Esophagus squamous epithelium (tissue), 5 donors: ENCODE measurements around the gene ME2. TPM values are rescaled to one million over a fixed set of nuclear protein-coding genes. Genes with fewer than 3 reads are reported as not detected.

Source experiments
- DNase-seq: peaks from one replicate; lab custom pipeline; 2025; lab: John Stamatoyannopoulos, UW
- H3K27ac ChIP-seq, 4 donors: fragments of 200-600 bp; sonication (generic); one replicate each; pipeline ENCODE4 v1.5.1; 2016 to 2019; ENCODE audit warnings: mild to moderate bottlenecking in 1 of 4
- H3K27me3 ChIP-seq, 4 donors: fragments of 200-600 bp; sonication (generic); 1 replicate in 3 of 4; 2 replicates in 1 of 4; pipeline versions ENCODE4 v1.5.1 to v1.6.0; 2017 to 2021; ENCODE audit warnings: antibody characterized with exemption in 1 of 4
- H3K36me3 ChIP-seq, 3 donors: fragments of 200-600 bp; sonication (generic); one replicate each; pipeline ENCODE4 v1.5.1; 2016 to 2019
- H3K4me1 ChIP-seq, 3 donors: fragments of 200-600 bp; sonication (generic); one replicate each; pipeline ENCODE4 v1.5.1; 2017 to 2019
- H3K4me3 ChIP-seq, 4 donors: fragments of 200-600 bp; sonication (generic); 1 replicate in 3 of 4; 2 replicates in 1 of 4; pipeline ENCODE4 v1.5.1; 2016 to 2019; ENCODE audit warnings: mild to moderate bottlenecking in 2 of 4, moderate library complexity in 1 of 4
- H3K9me3 ChIP-seq, 3 donors: fragments of 200-600 bp; sonication (generic); one replicate each; pipeline ENCODE4 v1.5.1; 2016 to 2019
- CTCF ChIP-seq, 6 experiments: fragments of 450-650 bp in 4 of 6; fragments of 200-600 bp in 2 of 6; sonication (generic) in 2 of 6; IDR thresholded peaks; one replicate each; pipeline ENCODE4 v1.5.1; 2016 to 2019; ENCODE audit warnings: antibody characterized with exemption in 6 of 6, mild to moderate bottlenecking in 4 of 6, moderate library complexity in 4 of 6
- POLR2A ChIP-seq, 4 donors: fragments of 450-650 bp; IDR thresholded peaks; one replicate each; pipeline ENCODE4 v1.6.1; 2017; ENCODE audit warnings: antibody characterized with exemption in 4 of 4, mild to moderate bottlenecking in 4 of 4, moderate library complexity in 3 of 4
- WGBS, 2 donors: methylation state at CpG; one replicate each; pipeline ENCODE4 v1.1.5; 2018; 5-methylcytosine and 5-hydroxymethylcytosine counted together
- intact Hi-C: fragments of 100-400 bp; cut with DNase I; formaldehyde crosslinking; loops from one replicate; pipeline ENCODE4 v1.15.0; 2022
- total RNA-seq, 4 donors: library from RNA; depleted of rRNA; stranded (reverse); fragments of >200 nt; gene quantifications; one replicate each; pipeline ENCODE4 v1.1.0, GENCODE V29; 2016
- donor health status: DM: yes; HTN: yes; CAD: no.

Gene ME2
- total RNA-seq, 4 donors from 2014 or later = 18.5 to 32.2 (median 25.5) TPM

GRCh38 chr18:50950626-50951025 is 71.7 kb downstream of the ME2 start:
- DNase-seq = no peak
- Histone ChIP-seq H3K9me3 (no peaks in the 10 kb centered on the region), H3K27me3 (no peaks in the 10 kb centered on the region), H3K4me1 (no peaks in the 10 kb centered on the region), H3K4me3 (no peak overlapping the region), H3K27ac (no peak overlapping the region), H3K36me3 (peaks cover 0 to 8% (median 0%) of the 10 kb centered on the region in 3 donors)
- TF ChIP-seq POLR2A (IDR thresholded peaks at IDR 0.05) = no peak
- no peak for TF ChIP-seq CTCF (IDR thresholded peaks at IDR 0.05)
- intact Hi-C loops = no loop called here
- 73 to 90% methylated on average over 4 of the region's 4 CpGs for WGBS, 2 donors

- TF ChIP-seq POLR2A (IDR thresholded peaks at IDR 0.05) = no peak
- TF ChIP-seq CTCF (IDR thresholded peaks at IDR 0.05) = no peak
- WGBS, 2 donors = 75 to 88% methylated on average over 3 of the region's 3 CpGs
- no peak for DNase-seq
- Histone ChIP-seq H3K9me3 (no peaks in the 10 kb centered on the region), H3K4me3 (no peak overlapping the region), H3K36me3 (no peaks in the 10 kb centered on the region), H3K27me3 (no peaks in the 10 kb centered on the region), H3K27ac (no peak overlapping the region), H3K4me1 (no peaks in the 10 kb centered on the region)
- intact Hi-C loops = no loop called here
Observed at GRCh38 chr18:50953822-50954221, 74.9 kb downstream of the ME2 start.

GRCh38 chr18:50955253-50955652 is 76.3 kb downstream of the ME2 start:
- Histone ChIP-seq H3K9me3 (no peaks in the 10 kb centered on the region), H3K27me3 (no peaks in the 10 kb centered on the region), H3K4me1 (no peaks in the 10 kb centered on the region), H3K27ac (no peak overlapping the region), H3K36me3 (no peaks in the 10 kb centered on the region), H3K4me3 (no peak overlapping the region)
- TF ChIP-seq POLR2A (IDR thresholded peaks at IDR 0.05) = no peak
- TF ChIP-seq CTCF (IDR thresholded peaks at IDR 0.05) = no peak
- intact Hi-C loops = no loop called here
- WGBS, 2 donors = 90% methylated on average over 4 of the region's 4 CpGs
- DNase-seq = no peak

- no peak overlapping the region for H3K27ac ChIP-seq
- H3K36me3 ChIP-seq = no peaks in the 10 kb centered on the region
- H3K9me3 ChIP-seq = peaks cover 0 to 3% (median 0%) of the 10 kb centered on the region in 3 donors
- H3K4me3 ChIP-seq = no peak overlapping the region
- 75 to 76% methylated on average over 3 of the region's 3 CpGs for WGBS, 2 donors
- no peaks in the 10 kb centered on the region for H3K4me1 ChIP-seq
- TF ChIP-seq CTCF (IDR thresholded peaks at IDR 0.05) = no peak
- TF ChIP-seq POLR2A (IDR thresholded peaks at IDR 0.05) = no peak
- no peaks in the 10 kb centered on the region for H3K27me3 ChIP-seq
- no peak for DNase-seq
- intact Hi-C loops = no loop called here
Observed at GRCh38 chr18:50956116-50956515, 77.2 kb downstream of the ME2 start.

- WGBS, 2 donors = 18 to 38% methylated on average over 1 of the region's 1 CpG
- H3K4me1 ChIP-seq = no peaks in the 10 kb centered on the region
- H3K4me3 ChIP-seq = no peak overlapping the region
- intact Hi-C loops = loop anchor here (10.0 kb wide), 1 partner anchor 63 kb away; no protein-coding TSS in a partner anchor
- H3K27ac ChIP-seq = no peak overlapping the region
- H3K36me3 ChIP-seq = no peaks in the 10 kb centered on the region
- peaks cover 0 to 25% (median 24%) of the 10 kb centered on the region in 3 donors for H3K9me3 ChIP-seq
- H3K27me3 ChIP-seq = no peaks in the 10 kb centered on the region
- TF ChIP-seq POLR2A (IDR thresholded peaks at IDR 0.05) = no peak
- TF ChIP-seq CTCF (IDR thresholded peaks at IDR 0.05) = no peak
- DNase-seq = no peak
Observed at GRCh38 chr18:50961974-50962373, 83.1 kb downstream of the ME2 start.
